Mucosa of rectum (tissue), 2 donors: Measurements from ENCODE around the gene ABHD14A.
"Not testable (repeated sequence)": the region's sequence is repeated elsewhere in the genome, so short reads cannot be mapped to it uniquely, and the experiment has no call there.

Experiments used
- H3K27ac ChIP-seq, 2 donors: one replicate each; pipeline ENCODE4 v1.7.0; 2013; ENCODE audit warnings: inconsistent platforms in 2 of 2, low read depth in 2 of 2, low read length in 2 of 2
- H3K27me3 ChIP-seq, 2 donors: one replicate each; pipeline ENCODE4 v1.7.0; 2013; ENCODE audit warnings: low read length in 2 of 2; ENCODE audit not compliant: control insufficient read depth in 2 of 2, insufficient read depth in 2 of 2
- H3K36me3 ChIP-seq, 2 donors: one replicate each; pipeline ENCODE4 v1.7.0; 2013; ENCODE audit warnings: low read length in 2 of 2; ENCODE audit not compliant: control insufficient read depth in 2 of 2, insufficient read depth in 2 of 2
- H3K4me1 ChIP-seq, 2 donors: one replicate each; pipeline ENCODE4 v1.7.0; 2013; ENCODE audit warnings: low read length in 2 of 2, mild to moderate bottlenecking in 1 of 2; ENCODE audit not compliant: control insufficient read depth in 2 of 2, insufficient read depth in 2 of 2
- H3K4me3 ChIP-seq, 2 donors: one replicate each; pipeline ENCODE4 v1.7.0; 2013; ENCODE audit warnings: low read length in 2 of 2
- H3K9ac ChIP-seq, 2 donors: one replicate each; pipeline ENCODE4 v1.7.0; 2013; ENCODE audit warnings: low read length in 2 of 2, low read depth in 1 of 2, mild to moderate bottlenecking in 1 of 2
- H3K9me3 ChIP-seq, 2 donors: one replicate each; pipeline ENCODE4 v1.7.0; 2013; ENCODE audit warnings: low read length in 2 of 2; ENCODE audit not compliant: control insufficient read depth in 2 of 2
- donor health status: healthy.
- donor health status: Normal muscosa, but diverticular disease.

The ABHD14A gene

GRCh38 chr3:51986010-51986947 is 11.4 kb downstream of the ABHD14A start:
- peaks cover 37 to 38% of the 10 kb centered on the region in 2 donors for H3K4me1 ChIP-seq

GRCh38 chr3:51987568-51987967 is 12.7 kb downstream of the ABHD14A start:
- Histone ChIP-seq H3K27me3 (no peaks in the 10 kb centered on the region), H3K4me3 (no peak overlapping the region), H3K4me1 (peaks cover 28 to 30% of the 10 kb centered on the region in 2 donors), H3K36me3 (peaks cover 1 to 4% of the 10 kb centered on the region in 2 donors), H3K9me3 (no peaks in the 10 kb centered on the region), H3K9ac (no peak overlapping the region), H3K27ac (no peak overlapping the region)

More at GRCh38 chr3:51986010-51986947, 11.4 kb downstream of the ABHD14A start:
- H3K27me3 ChIP-seq, result no peaks in the 10 kb centered on the region
- H3K27ac ChIP-seq, result peak overlapping the region; percentile 61 to 73
- H3K36me3 ChIP-seq, result peaks cover 0 to 3% of the 10 kb centered on the region in 2 donors
- peak overlapping the region in 1 of 2 donors; percentile 28 for H3K4me3 ChIP-seq
- no peaks in the 10 kb centered on the region for H3K9me3 ChIP-seq
- peak overlapping the region in 1 of 2 donors; percentile 36 for H3K9ac ChIP-seq

- H3K36me3 ChIP-seq, result peaks cover 7 to 8% of the 10 kb centered on the region in 2 donors
- no peaks in the 10 kb centered on the region for H3K27me3 ChIP-seq
- no peak overlapping the region for H3K27ac ChIP-seq
- no peak overlapping the region for H3K4me3 ChIP-seq
- no peak overlapping the region for H3K9ac ChIP-seq
- H3K9me3 ChIP-seq, result no peaks in the 10 kb centered on the region
- peaks cover 24 to 27% of the 10 kb centered on the region in 2 donors for H3K4me1 ChIP-seq
Observed at GRCh38 chr3:51988286-51989146, 13.7 kb downstream of the ABHD14A start.

GRCh38 chr3:51990501-51990971 is 15.7 kb downstream of the ABHD14A start:
- H3K27me3 ChIP-seq, H3K9ac ChIP-seq, H3K4me3 ChIP-seq, H3K9me3 ChIP-seq, H3K27ac ChIP-seq: not testable (repeated sequence)
- peaks cover 18% of the 10 kb centered on the region in 2 donors for H3K36me3 ChIP-seq
- peaks cover 21 to 26% of the 10 kb centered on the region in 2 donors for H3K4me1 ChIP-seq

- Histone ChIP-seq H3K27me3 (no peaks in the 10 kb centered on the region), H3K4me1 (peaks cover 10 to 11% of the 10 kb centered on the region in 2 donors), H3K36me3 (peaks cover 18% of the 10 kb centered on the region in 2 donors), H3K9me3 (no peaks in the 10 kb centered on the region), H3K9ac (no peak overlapping the region), H3K27ac (no peak overlapping the region), H3K4me3 (no peak overlapping the region)
Observed at GRCh38 chr3:51992017-51992682, 17.3 kb downstream of the ABHD14A start.

- H3K27me3 ChIP-seq, H3K27ac ChIP-seq, H3K4me3 ChIP-seq, H3K9me3 ChIP-seq, H3K9ac ChIP-seq: not testable (repeated sequence)
- Histone ChIP-seq H3K4me1 (peaks cover 9 to 11% of the 10 kb centered on the region in 2 donors), H3K36me3 (peaks cover 17 to 18% of the 10 kb centered on the region in 2 donors)
Observed at GRCh38 chr3:51993657-51994056, 18.8 kb downstream of the ABHD14A start.

- Histone ChIP-seq H3K9ac (peak overlapping the region; percentile 91 to 99), H3K27me3 (no peaks in the 10 kb centered on the region), H3K4me1 (peaks cover 9 to 11% of the 10 kb centered on the region in 2 donors), H3K4me3 (peak overlapping the region; percentile 83 to 100), H3K27ac (no peak overlapping the region), H3K9me3 (no peaks in the 10 kb centered on the region), H3K36me3 (peaks cover 15 to 18% of the 10 kb centered on the region in 2 donors)
Observed at GRCh38 chr3:51994530-51994929, 19.7 kb downstream of the ABHD14A start.

GRCh38 chr3:51995346-51996163 is 20.7 kb downstream of the ABHD14A start, which contains the start of gene RPL29:
Gene RPL29 (minus strand): TSS chr3:51995895. CDS start chr3:51995461, 434 bp downstream.
- Histone ChIP-seq H3K9ac (peak within 1 kb of the TSS; percentile 91 to 99), H3K4me3 (peak within 1 kb of the TSS; percentile 83 to 100), H3K9me3 (no peaks in the 10 kb centered on the region), H3K27me3 (no peaks in the 10 kb centered on the region), H3K27ac (peak within 1 kb of the TSS; percentile 82 to 86), H3K4me1 (peaks cover 9 to 11% of the 10 kb centered on the region in 2 donors), H3K36me3 (peaks cover 15 to 18% of the 10 kb centered on the region in 2 donors)

GRCh38 chr3:51997172-51997571 is 22.3 kb downstream of the ABHD14A start:
- Histone ChIP-seq H3K4me1 (peaks cover 13% of the 10 kb centered on the region in 2 donors), H3K27me3 (no peaks in the 10 kb centered on the region), H3K36me3 (peaks cover 15 to 18% of the 10 kb centered on the region in 2 donors), H3K9ac (no peak overlapping the region), H3K27ac (no peak overlapping the region), H3K4me3 (no peak overlapping the region), H3K9me3 (no peaks in the 10 kb centered on the region)
